ENCODE data around the gene ASCL5. TPM values are rescaled to one million over a fixed set of nuclear protein-coding genes. Genes with fewer than 3 reads are reported as not detected.

Gene ASCL5
- total RNA-seq, 1 donor from 2014 or later, result not detected

- DNase-seq, result no peak
- TF ChIP-seq CTCF (IDR thresholded peaks at IDR 0.05), result no peak
- Mint-ChIP-seq H3K4me3 (no peak overlapping the region), H3K36me3 (ENCODE audit: low read depth) (no peaks in the 10 kb centered on the region), H3K9me3 (no peaks in the 10 kb centered on the region), H3K4me1 (no peaks in the 10 kb centered on the region), H3K27me3 (peaks cover 17% of the 10 kb centered on the region), H3K27ac (no peak overlapping the region)
- intact Hi-C loops (cut with micrococcal nuclease), result no loop called here
- ChIA-PET POLR2A (no interaction called here), CTCF (no interaction called here)
- no peak for ATAC-seq (ENCODE audit: low read depth)
These were observed 537 bp downstream of the ASCL5 start for GRCh38 chr1:201126463-201126831.

- no peak overlapping the region for H3K27ac Mint-ChIP-seq
- no peak for ATAC-seq (ENCODE audit: low read depth)
- peaks cover 17% of the 10 kb centered on the region for H3K27me3 Mint-ChIP-seq
- H3K9me3 Mint-ChIP-seq, result no peaks in the 10 kb centered on the region
- intact Hi-C loops (cut with micrococcal nuclease), result no loop called here
- H3K4me3 Mint-ChIP-seq, result no peak overlapping the region
- TF ChIP-seq CTCF (IDR thresholded peaks at IDR 0.05), result no peak
- ChIA-PET CTCF (no interaction called here), POLR2A (no interaction called here)
- no peaks in the 10 kb centered on the region for H3K36me3 Mint-ChIP-seq (ENCODE audit: low read depth)
- DNase-seq, result no peak
- no peaks in the 10 kb centered on the region for H3K4me1 Mint-ChIP-seq
These were observed 1.2 kb downstream of the ASCL5 start for GRCh38 chr1:201125800-201126199.

- DNase-seq (no peak), ATAC-seq (ENCODE audit: low read depth) (no peak)
- no peak overlapping the region for H3K4me3 Mint-ChIP-seq
- ChIA-PET CTCF (no interaction called here), POLR2A (no interaction called here)
- peaks cover 17% of the 10 kb centered on the region for H3K27me3 Mint-ChIP-seq
- TF ChIP-seq CTCF (IDR thresholded peaks at IDR 0.05), result no peak
- peaks cover under 1% of the 10 kb centered on the region for H3K4me1 Mint-ChIP-seq
- no peaks in the 10 kb centered on the region for H3K9me3 Mint-ChIP-seq
- intact Hi-C loops (cut with micrococcal nuclease), result no loop called here
- no peaks in the 10 kb centered on the region for H3K36me3 Mint-ChIP-seq (ENCODE audit: low read depth)
- no peak overlapping the region for H3K27ac Mint-ChIP-seq
These were observed 2.0 kb downstream of the ASCL5 start for GRCh38 chr1:201125019-201125418.

GRCh38 chr1:201123866-201124265 is 3.1 kb downstream of the ASCL5 start:
- H3K36me3 Mint-ChIP-seq (ENCODE audit: low read depth), result no peaks in the 10 kb centered on the region
- ChIA-PET CTCF (no interaction called here), POLR2A (no interaction called here)
- peaks cover 17% of the 10 kb centered on the region for H3K27me3 Mint-ChIP-seq
- H3K27ac Mint-ChIP-seq, result no peak overlapping the region
- no peaks in the 10 kb centered on the region for H3K9me3 Mint-ChIP-seq
- H3K4me1 Mint-ChIP-seq, result peaks cover 5% of the 10 kb centered on the region
- TF ChIP-seq CTCF (IDR thresholded peaks at IDR 0.05), result no peak
- DNase-seq (no peak), ATAC-seq (ENCODE audit: low read depth) (no peak)
- intact Hi-C loops (cut with micrococcal nuclease), result no loop called here
- no peak overlapping the region for H3K4me3 Mint-ChIP-seq

GRCh38 chr1:201122321-201122957 is 4.5 kb downstream of the ASCL5 start:
- Mint-ChIP-seq H3K4me3 (no peak overlapping the region), H3K27me3 (peaks cover 16% of the 10 kb centered on the region), H3K36me3 (ENCODE audit: low read depth) (no peaks in the 10 kb centered on the region), H3K4me1 (peaks cover 5% of the 10 kb centered on the region), H3K9me3 (no peaks in the 10 kb centered on the region), H3K27ac (no peak overlapping the region)
- TF ChIP-seq CTCF (IDR thresholded peaks at IDR 0.05), result no peak
- no peak for ATAC-seq (ENCODE audit: low read depth)
- POLR2A ChIA-PET, result no interaction called here
- intact Hi-C loops (cut with micrococcal nuclease), result no loop called here
- CTCF ChIA-PET, result interaction anchor here (0.8 kb wide), 1 partner anchor 8 kb away, joined by 4 read pairs; no protein-coding TSS in a partner anchor
- DNase-seq, result no peak
